Measurements from ENCODE around the gene NLRC3.

Gene NLRC3

DNA sequence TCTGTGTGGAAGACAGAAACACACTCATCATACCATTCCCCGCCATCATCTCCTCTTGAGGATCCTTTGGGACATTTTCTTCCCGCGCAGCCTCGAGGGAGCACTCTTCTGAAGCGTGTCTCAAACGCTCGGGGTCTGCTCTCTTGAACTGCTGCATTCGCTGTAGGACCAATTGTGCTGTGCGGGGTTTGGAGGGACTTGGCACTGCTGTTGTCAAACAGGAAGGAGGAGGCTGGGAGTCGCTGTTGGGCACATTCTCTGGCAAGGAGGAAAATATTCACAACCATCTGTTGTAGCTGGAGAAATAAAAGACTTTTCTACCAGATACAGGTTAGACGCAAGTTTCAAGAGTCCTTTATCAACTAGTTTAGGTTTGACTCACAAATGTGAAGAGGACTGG lies 29.2 kb upstream of the NLRC3 start:
- peaks cover 33% of the 10 kb centered on the region for H3K79me2 ChIP-seq (ENCODE audit: insufficient read depth, low read length)
- H3K4me2 ChIP-seq (ENCODE audit: low read depth, low read length, poor library complexity, severe bottlenecking), result peak overlapping the region; percentile 82
- no peak overlapping the region for H2AFZ ChIP-seq (ENCODE audit: low read depth, low read length, severe bottlenecking)
- peaks cover 36% of the 10 kb centered on the region for H3F3A ChIP-seq (ENCODE audit: insufficient read depth)
- H4K20me1 ChIP-seq (ENCODE audit: low read depth, low read length), result no peaks in the 10 kb centered on the region
- peaks cover 8% of the 10 kb centered on the region for H3K36me3 ChIP-seq (ENCODE audit: low read length)
- peak overlapping the region; percentile 85 for H3K27ac ChIP-seq (ENCODE audit: low read depth, low read length)
- H3K9me3 ChIP-seq (ENCODE audit: insufficient read depth, low read length), result no peaks in the 10 kb centered on the region
- H3K9me2 ChIP-seq (replicated peaks; ENCODE audit: insufficient read depth, low read length), result no peaks in the 10 kb centered on the region
- TF ChIP-seq, protein P1, sequence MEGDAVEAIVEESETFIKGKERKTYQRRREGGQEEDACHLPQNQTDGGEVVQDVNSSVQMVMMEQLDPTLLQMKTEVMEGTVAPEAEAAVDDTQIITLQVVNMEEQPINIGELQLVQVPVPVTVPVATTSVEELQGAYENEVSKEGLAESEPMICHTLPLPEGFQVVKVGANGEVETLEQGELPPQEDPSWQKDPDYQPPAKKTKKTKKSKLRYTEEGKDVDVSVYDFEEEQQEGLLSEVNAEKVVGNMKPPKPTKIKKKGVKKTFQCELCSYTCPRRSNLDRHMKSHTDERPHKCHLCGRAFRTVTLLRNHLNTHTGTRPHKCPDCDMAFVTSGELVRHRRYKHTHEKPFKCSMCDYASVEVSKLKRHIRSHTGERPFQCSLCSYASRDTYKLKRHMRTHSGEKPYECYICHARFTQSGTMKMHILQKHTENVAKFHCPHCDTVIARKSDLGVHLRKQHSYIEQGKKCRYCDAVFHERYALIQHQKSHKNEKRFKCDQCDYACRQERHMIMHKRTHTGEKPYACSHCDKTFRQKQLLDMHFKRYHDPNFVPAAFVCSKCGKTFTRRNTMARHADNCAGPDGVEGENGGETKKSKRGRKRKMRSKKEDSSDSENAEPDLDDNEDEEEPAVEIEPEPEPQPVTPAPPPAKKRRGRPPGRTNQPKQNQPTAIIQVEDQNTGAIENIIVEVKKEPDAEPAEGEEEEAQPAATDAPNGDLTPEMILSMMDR (IDR thresholded peaks at IDR 0.05; ENCODE audit: insufficient read depth, low read length, poor library complexity, severe bottlenecking), result no peak
- TF ChIP-seq EZH2phosphoT487 (conservative IDR thresholded peaks at IDR 0.05; ENCODE audit: low read length), result no peak
- no peak overlapping the region for H3K9ac ChIP-seq (ENCODE audit: low read length)
- no peak overlapping the region for H3K4me3 ChIP-seq (ENCODE audit: insufficient read depth, low read length, poor library complexity, severe bottlenecking)
- H3K27me3 ChIP-seq (ENCODE audit: low read length), result no peaks in the 10 kb centered on the region

DNA sequence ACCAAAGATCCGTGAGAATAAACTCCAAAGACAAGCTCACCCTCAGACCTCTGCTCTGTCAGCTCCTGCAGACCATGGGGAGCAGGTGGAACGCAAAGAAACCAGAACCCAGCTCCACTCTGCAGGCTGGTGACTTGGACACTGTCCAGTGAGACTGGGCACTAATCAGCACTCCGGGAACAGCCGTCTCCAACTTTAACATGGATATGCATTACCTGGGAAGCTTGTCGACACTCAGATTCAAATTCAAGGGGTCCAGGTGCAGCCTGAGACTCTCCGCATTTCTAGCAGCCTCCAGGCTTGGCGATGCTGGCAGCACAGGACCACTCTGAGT lies 25.1 kb upstream of the NLRC3 start:
- no peak overlapping the region for H3K4me3 ChIP-seq (ENCODE audit: insufficient read depth, low read length, poor library complexity, severe bottlenecking)
- H3K27ac ChIP-seq (ENCODE audit: low read depth, low read length), result no peak overlapping the region
- no peaks in the 10 kb centered on the region for H4K20me1 ChIP-seq (ENCODE audit: low read depth, low read length)
- no peak overlapping the region for H3K9ac ChIP-seq (ENCODE audit: low read length)
- H3K9me2 ChIP-seq (replicated peaks; ENCODE audit: insufficient read depth, low read length), result no peaks in the 10 kb centered on the region
- H3K9me3 ChIP-seq (ENCODE audit: insufficient read depth, low read length), result peaks cover 4% of the 10 kb centered on the region; the same call in 1 of the 2 replicates
- TF ChIP-seq EZH2phosphoT487 (conservative IDR thresholded peaks at IDR 0.05; ENCODE audit: low read length), result no peak
- TF ChIP-seq, protein P1 (IDR thresholded peaks at IDR 0.05; ENCODE audit: insufficient read depth, low read length, poor library complexity, severe bottlenecking), result no peak
- H3K4me2 ChIP-seq (ENCODE audit: low read depth, low read length, poor library complexity, severe bottlenecking), result no peak overlapping the region
- H3K36me3 ChIP-seq (ENCODE audit: low read length), result peaks cover 21% of the 10 kb centered on the region
- H3K27me3 ChIP-seq (ENCODE audit: low read length), result no peaks in the 10 kb centered on the region
- H2AFZ ChIP-seq (ENCODE audit: low read depth, low read length, severe bottlenecking), result no peak overlapping the region
- peaks cover 6% of the 10 kb centered on the region; the same call in 1 of the 2 replicates for H3F3A ChIP-seq (ENCODE audit: insufficient read depth)
- no peaks in the 10 kb centered on the region for H3K79me2 ChIP-seq (ENCODE audit: insufficient read depth, low read length)

DNA sequence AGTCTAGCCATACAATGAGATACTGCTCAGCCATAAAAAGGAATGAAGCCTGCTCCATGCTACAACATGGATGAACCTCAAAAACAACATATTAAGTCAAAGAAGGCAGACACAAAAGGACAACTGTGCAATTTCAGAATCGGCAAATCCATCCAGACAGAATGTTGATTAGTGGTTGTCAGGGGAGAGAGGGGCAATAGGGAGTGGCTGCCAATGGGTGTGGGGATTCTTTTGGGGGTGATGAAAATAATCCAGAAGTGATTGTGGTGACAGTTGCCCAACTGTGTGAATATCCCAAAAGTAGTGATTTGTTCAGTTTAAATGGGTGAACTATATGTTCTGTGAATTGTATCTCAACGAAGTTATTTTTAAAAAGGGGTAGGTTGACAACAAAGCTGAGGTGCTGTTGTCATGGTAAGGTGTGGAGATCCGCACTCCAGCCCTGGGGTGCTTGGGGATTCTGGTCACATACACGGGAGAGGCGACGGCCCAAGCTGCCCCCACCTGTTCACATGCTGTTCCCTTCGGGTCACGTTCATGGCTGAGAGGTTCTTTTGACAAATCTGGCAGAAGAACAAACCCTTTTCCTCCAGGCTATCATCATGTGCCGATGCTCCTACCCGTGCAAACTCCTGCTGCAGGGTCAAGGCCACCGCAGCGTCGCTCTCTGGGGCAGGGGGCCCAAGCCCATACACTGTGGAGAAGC lies 24.6 kb upstream of the NLRC3 start:
- Histone ChIP-seq H3K9ac (ENCODE audit: low read length) (no peak overlapping the region), H3K79me2 (ENCODE audit: insufficient read depth, low read length) (no peaks in the 10 kb centered on the region), H3K36me3 (ENCODE audit: low read length) (peaks cover 21% of the 10 kb centered on the region), H3K9me2 (replicated peaks; ENCODE audit: insufficient read depth, low read length) (no peaks in the 10 kb centered on the region), H3K27ac (ENCODE audit: low read depth, low read length) (no peak overlapping the region), H3K4me3 (ENCODE audit: insufficient read depth, low read length, poor library complexity, severe bottlenecking) (no peak overlapping the region), H3F3A (ENCODE audit: insufficient read depth) (peaks cover under 1% of the 10 kb centered on the region; the same call in 1 of the 2 replicates), H3K9me3 (ENCODE audit: insufficient read depth, low read length) (peaks cover 4% of the 10 kb centered on the region; the same call in 1 of the 2 replicates), H4K20me1 (ENCODE audit: low read depth, low read length) (no peaks in the 10 kb centered on the region), H2AFZ (ENCODE audit: low read depth, low read length, severe bottlenecking) (no peak overlapping the region), H3K27me3 (ENCODE audit: low read length) (no peaks in the 10 kb centered on the region), H3K4me2 (ENCODE audit: low read depth, low read length, poor library complexity, severe bottlenecking) (no peak overlapping the region)
- TF ChIP-seq, protein P1 (IDR thresholded peaks at IDR 0.05; ENCODE audit: insufficient read depth, low read length, poor library complexity, severe bottlenecking), result no peak
- TF ChIP-seq EZH2phosphoT487 (conservative IDR thresholded peaks at IDR 0.05; ENCODE audit: low read length), result no peak
